ENCODE data around the gene MCM3AP. TPM values are rescaled to one million over a fixed set of nuclear protein-coding genes. Genes with fewer than 3 reads are reported as not detected.
A peak's percentile ranks its signal among the peaks of the same experiment; 100 is the strongest.

MCM3AP gene
- total RNA-seq, 2 experiments from 2014 or later: 109 to 166 TPM

- POLR2A ChIA-PET: no interaction called here
- peak; percentile 90 for DNase-seq (ENCODE audit: low spot score)
- peaks cover 71% of the 10 kb centered on the region for H3K79me2 ChIP-seq (ENCODE audit: insufficient read depth, low read depth, low read length)
- H3K4me3 ChIP-seq (ENCODE audit: low read depth, low read length, poor library complexity, severe bottlenecking): peak overlapping the region; percentile 86
- BruUV-seq (replicated peaks): no TSS peak
- H2AFZ ChIP-seq (ENCODE audit: low read length): peak overlapping the region; percentile 64; the same call in 1 of the 2 replicates
- intact Hi-C loops (cut with micrococcal nuclease; ENCODE audit: unreplicated experiment): loop anchor here (1.0 to 2.0 kb wide), 3 partner anchors 32 to 134 kb away; partner anchors contain the start of genes DIP2A and YBEY
- peaks cover 29% of the 10 kb centered on the region for H4K20me1 ChIP-seq (ENCODE audit: insufficient read depth, low read length)
- CTCF ChIA-PET (ENCODE audit: unreplicated experiment): interaction anchor here (0.6 kb wide), 1 partner anchor 136 kb away, joined by 6 read pairs; no protein-coding TSS in a partner anchor
- peak overlapping the region; percentile 88 for H3K27ac ChIP-seq (ENCODE audit: low read depth, low read length, poor library complexity, severe bottlenecking)
- peaks cover 63% of the 10 kb centered on the region for H3K36me3 ChIP-seq (ENCODE audit: insufficient read depth, low read length)
- H3K4me2 ChIP-seq (ENCODE audit: low read length): peak overlapping the region; percentile 93
- H3K9me2 ChIP-seq (ENCODE audit: insufficient read depth, low read length): no peaks in the 10 kb centered on the region
- peaks cover 30% of the 10 kb centered on the region for H3K4me1 ChIP-seq (ENCODE audit: insufficient read depth, low read length, poor library complexity, severe bottlenecking)
- TF ChIP-seq CTCF (conservative IDR thresholded peaks at IDR 0.05; ENCODE audit: low read length): no peak
- no peak for TF ChIP-seq EZH2phosphoT487 (IDR thresholded peaks at IDR 0.05; ENCODE audit: borderline replicate concordance, low read depth, low read length)
- H3K9me3 ChIP-seq (ENCODE audit: low read length): no peaks in the 10 kb centered on the region
Measured at GRCh38 chr21:46324390-46325072, 39.1 kb upstream of the MCM3AP start.

- peak within 1 kb of the TSS; percentile 93 for H3K4me2 ChIP-seq (ENCODE audit: low read length)
- ChIA-PET CTCF (ENCODE audit: unreplicated experiment) (no interaction called here), POLR2A (interaction anchor here (0.7 to 1.1 kb wide), 2 partner anchors 13 to 34 kb away, joined by 3 to 4 read pairs; no protein-coding TSS in a partner anchor)
- peaks cover 29% of the 10 kb centered on the region for H4K20me1 ChIP-seq (ENCODE audit: insufficient read depth, low read length)
- peak within 1 kb of the TSS; percentile 88 for H3K27ac ChIP-seq (ENCODE audit: low read depth, low read length, poor library complexity, severe bottlenecking)
- no peak for TF ChIP-seq CTCF (conservative IDR thresholded peaks at IDR 0.05; ENCODE audit: low read length)
- TF ChIP-seq EZH2phosphoT487 (IDR thresholded peaks at IDR 0.05; ENCODE audit: borderline replicate concordance, low read depth, low read length): no peak
- peak within 1 kb of the TSS; percentile 86 for H3K4me3 ChIP-seq (ENCODE audit: low read depth, low read length, poor library complexity, severe bottlenecking)
- no peaks in the 10 kb centered on the region for H3K9me2 ChIP-seq (ENCODE audit: insufficient read depth, low read length)
- no peaks in the 10 kb centered on the region for H3K9me3 ChIP-seq (ENCODE audit: low read length)
- H3K36me3 ChIP-seq (ENCODE audit: insufficient read depth, low read length): peaks cover 63% of the 10 kb centered on the region
- peak; percentile 98 for DNase-seq (ENCODE audit: low spot score)
- peak within 1 kb of the TSS; percentile 64; the same call in 1 of the 2 replicates for H2AFZ ChIP-seq (ENCODE audit: low read length)
- peaks cover 78% of the 10 kb centered on the region for H3K79me2 ChIP-seq (ENCODE audit: insufficient read depth, low read depth, low read length)
- intact Hi-C loops (cut with micrococcal nuclease; ENCODE audit: unreplicated experiment): loop anchor here (1.0 to 2.0 kb wide), 4 partner anchors 33 to 134 kb away; partner anchors contain the start of genes DIP2A, LSS and YBEY
- BruUV-seq (replicated peaks): no TSS peak
- peaks cover 30% of the 10 kb centered on the region for H3K4me1 ChIP-seq (ENCODE audit: insufficient read depth, low read length, poor library complexity, severe bottlenecking)
Measured at GRCh38 chr21:46323710-46324389, 38.4 kb upstream of the MCM3AP start, which contains the start of the genes C21orf58 and PCNT. TSS of gene C21orf58 (minus strand) at chr21:46323870. CDS start at chr21:46322738, 1,132 bp downstream. TSS of gene PCNT (plus strand) at chr21:46324156. CDS start at chr21:46324229, 73 bp downstream.

Data from OCI-LY7 (cell line).